Mesenchymal stem cell (in vitro differentiated cells and primary cell): ENCODE data around the gene BSND.

Experiments used
- DNase-seq: peaks from one replicate; pipeline ENCODE4 v3.0.0-alpha.2; 2013
- H2AFZ ChIP-seq: one replicate; pipeline ENCODE4 v1.6.1; 2013; ENCODE audit warnings: low read depth, mild to moderate bottlenecking, control low read depth, inconsistent platforms, low read length, moderate library complexity
- H2AK5ac ChIP-seq: 2 replicates; pipeline ENCODE4 v1.6.1; 2013; ENCODE audit warnings: low read length, moderate library complexity, mild to moderate bottlenecking, inconsistent platforms; ENCODE audit not compliant: severe bottlenecking
- H2BK120ac ChIP-seq: one replicate; pipeline ENCODE4 v1.6.1; 2013; ENCODE audit warnings: low read depth, mild to moderate bottlenecking, inconsistent platforms, low read length, moderate library complexity
- H2BK12ac ChIP-seq, 2 experiments: one replicate each; pipeline ENCODE4 v1.6.1; 2013; ENCODE audit warnings: inconsistent platforms in 2 of 2, low read length in 2 of 2, mild to moderate bottlenecking in 2 of 2, moderate library complexity in 2 of 2, control low read depth in 1 of 2
- H2BK15ac ChIP-seq: one replicate; pipeline ENCODE4 v1.6.1; 2013; ENCODE audit warnings: mild to moderate bottlenecking, low read depth, inconsistent platforms; ENCODE audit not compliant: poor library complexity, severe bottlenecking
- H2BK5ac ChIP-seq: 2 replicates; pipeline ENCODE4 v1.6.1; 2013; ENCODE audit warnings: low read depth, mild to moderate bottlenecking, low read length, control low read depth, inconsistent platforms; ENCODE audit not compliant: poor library complexity, severe bottlenecking
- H3K14ac ChIP-seq, 2 experiments: one replicate each; pipeline ENCODE4 v1.6.1; 2013; ENCODE audit warnings: inconsistent platforms in 2 of 2, low read length in 2 of 2, control low read depth in 1 of 2, mild to moderate bottlenecking in 1 of 2, moderate library complexity in 1 of 2
- H3K18ac ChIP-seq, 2 experiments: one replicate each; pipeline ENCODE4 v1.6.1; 2013; ENCODE audit warnings: inconsistent platforms in 2 of 2, low read length in 2 of 2, control low read depth in 1 of 2, low read depth in 1 of 2, mild to moderate bottlenecking in 1 of 2
- H3K23ac ChIP-seq, 2 experiments: one replicate each; pipeline ENCODE4 v1.6.1; 2013; ENCODE audit warnings: inconsistent platforms in 2 of 2, low read length in 2 of 2, mild to moderate bottlenecking in 2 of 2, moderate library complexity in 2 of 2, control low read depth in 1 of 2
- H3K27ac ChIP-seq: 2 replicates; pipeline ENCODE4 v1.5.1; 2013; ENCODE audit warnings: mild to moderate bottlenecking, moderate library complexity, low read length, control low read depth, inconsistent platforms; ENCODE audit not compliant: poor library complexity, severe bottlenecking
- H3K27me3 ChIP-seq, 2 experiments: 2 replicates each; pipeline versions ENCODE4 v1.6.1 to v1.7.0; 2013; ENCODE audit warnings: low read length in 2 of 2, mild to moderate bottlenecking in 2 of 2, moderate library complexity in 2 of 2, control low read depth in 1 of 2, inconsistent platforms in 1 of 2; ENCODE audit not compliant: control insufficient read depth in 1 of 2, insufficient read depth in 1 of 2
- H3K36me3 ChIP-seq, 2 experiments: 2 replicates each; pipeline versions ENCODE4 v1.6.1 to v1.7.0; 2013; ENCODE audit warnings: low read length in 2 of 2, control low read depth in 1 of 2, inconsistent platforms in 1 of 2, low read depth in 1 of 2, mild to moderate bottlenecking in 1 of 2; ENCODE audit not compliant: insufficient read depth in 2 of 2, control insufficient read depth in 1 of 2
- H3K4ac ChIP-seq, 2 experiments: one replicate each; pipeline ENCODE4 v1.6.1; 2013; ENCODE audit warnings: inconsistent platforms in 2 of 2, low read length in 2 of 2, mild to moderate bottlenecking in 2 of 2, moderate library complexity in 2 of 2, control low read depth in 1 of 2, low read depth in 1 of 2
- H3K4me1 ChIP-seq: 2 replicates; pipeline ENCODE4 v1.6.1; 2013; ENCODE audit warnings: low read depth, low read length, control low read depth; ENCODE audit not compliant: control insufficient read depth, insufficient read depth
- H3K4me2 ChIP-seq: 2 replicates; pipeline ENCODE4 v1.6.1; 2013; ENCODE audit warnings: low read length, mild to moderate bottlenecking, inconsistent platforms; ENCODE audit not compliant: poor library complexity, severe bottlenecking
- H3K4me3 ChIP-seq, 2 experiments: 2 replicates each; pipeline versions ENCODE4 v1.5.1 to v1.7.0; 2013; ENCODE audit warnings: low read length in 2 of 2, mild to moderate bottlenecking in 2 of 2, control low read depth in 1 of 2, low read depth in 1 of 2; ENCODE audit not compliant: insufficient read depth in 1 of 2
- H3K79me1 ChIP-seq: replicated peaks from 2 replicates; pipeline ENCODE4 v1.6.1; 2013; ENCODE audit warnings: mild to moderate bottlenecking, control low read depth, low read length, inconsistent platforms; ENCODE audit not compliant: poor library complexity, severe bottlenecking
- H3K9ac ChIP-seq: 2 replicates; pipeline ENCODE4 v1.7.0; 2013; ENCODE audit warnings: mild to moderate bottlenecking, low read length, moderate library complexity
- H3K9me3 ChIP-seq: 2 replicates; pipeline ENCODE4 v1.7.0; 2013; ENCODE audit warnings: mild to moderate bottlenecking, low read length; ENCODE audit not compliant: control insufficient read depth
- H4K8ac ChIP-seq: one replicate; pipeline ENCODE4 v1.6.1; 2013; ENCODE audit warnings: inconsistent platforms, mild to moderate bottlenecking, low read length, moderate library complexity
- H4K91ac ChIP-seq: one replicate; pipeline ENCODE4 v1.6.1; 2013; ENCODE audit warnings: mild to moderate bottlenecking, low read length, inconsistent platforms
- WGBS: methylation state at CpG from one replicate; pipeline ENCODE4 v1.1.7; 2013; ENCODE audit warnings: mixed read lengths; 5-methylcytosine and 5-hydroxymethylcytosine counted together

Gene BSND

GRCh38 chr1:55057270-55057955 lies 58.7 kb downstream of the BSND start:
- no peak overlapping the region for H3K4me2 ChIP-seq
- no peak overlapping the region for H2BK15ac ChIP-seq
- peaks cover 9% of the 10 kb centered on the region for H3K4me1 ChIP-seq
- peaks cover 0 to 7% of the 10 kb centered on the region in 2 experiments for H3K27me3 ChIP-seq
- DNase-seq: no peak
- H2BK5ac ChIP-seq: no peak overlapping the region
- WGBS: 90% methylated on average over 12 of the region's 15 CpGs
- no peak overlapping the region for H3K4me3 ChIP-seq
- H2AFZ ChIP-seq: no peak overlapping the region
- H4K91ac ChIP-seq: no peak overlapping the region
- no peak overlapping the region for H3K18ac ChIP-seq
- H3K27ac ChIP-seq: no peak overlapping the region
- H2BK120ac ChIP-seq: no peak overlapping the region
- no peaks in the 10 kb centered on the region for H3K9me3 ChIP-seq
- H3K4ac ChIP-seq: no peak overlapping the region
- no peak overlapping the region for H3K23ac ChIP-seq
- peak overlapping the region in 1 of 2 experiments; percentile 48 for H3K14ac ChIP-seq
- H2BK12ac ChIP-seq: no peak overlapping the region
- H4K8ac ChIP-seq: no peak overlapping the region
- no peak overlapping the region for H2AK5ac ChIP-seq
- H3K36me3 ChIP-seq: no peaks in the 10 kb centered on the region
- no peaks in the 10 kb centered on the region for H3K79me1 ChIP-seq
- H3K9ac ChIP-seq: no peak overlapping the region

- Histone ChIP-seq H3K18ac (no peak overlapping the region), H3K9ac (no peak overlapping the region), H4K8ac (no peak overlapping the region), H3K14ac (no peak overlapping the region), H2BK5ac (no peak overlapping the region), H3K36me3 (no peaks in the 10 kb centered on the region), H2BK15ac (no peak overlapping the region), H3K9me3 (no peaks in the 10 kb centered on the region), H2AFZ (no peak overlapping the region), H3K4me1 (peaks cover 12% of the 10 kb centered on the region), H2AK5ac (no peak overlapping the region), H3K4me2 (no peak overlapping the region), H2BK12ac (no peak overlapping the region), H3K79me1 (no peaks in the 10 kb centered on the region), H4K91ac (no peak overlapping the region), H3K23ac (no peak overlapping the region), H3K4me3 (no peak overlapping the region), H3K27me3 (peaks cover 0 to 7% of the 10 kb centered on the region in 2 experiments), H2BK120ac (no peak overlapping the region), H3K4ac (no peak overlapping the region), H3K27ac (no peak overlapping the region)
- DNase-seq: no peak
- 97% methylated on average over 5 of the region's 6 CpGs for WGBS
Measured at GRCh38 chr1:55057956-55058298, 59.2 kb downstream of the BSND start.

GRCh38 chr1:55059302-55060132 lies 60.8 kb downstream of the BSND start:
- H2BK12ac ChIP-seq: no peak overlapping the region
- peaks cover 0 to 7% of the 10 kb centered on the region in 2 experiments for H3K27me3 ChIP-seq
- H2BK15ac ChIP-seq: no peak overlapping the region
- no peak overlapping the region for H4K91ac ChIP-seq
- H3K9ac ChIP-seq: no peak overlapping the region
- no peak overlapping the region for H3K18ac ChIP-seq
- H2AFZ ChIP-seq: peak overlapping the region; percentile 15
- no peaks in the 10 kb centered on the region for H3K79me1 ChIP-seq
- H4K8ac ChIP-seq: no peak overlapping the region
- 86% methylated on average over 14 of the region's 14 CpGs for WGBS
- no peak overlapping the region for H3K14ac ChIP-seq
- DNase-seq: no peak
- H3K4me3 ChIP-seq: no peak overlapping the region
- H3K4ac ChIP-seq: no peak overlapping the region
- no peak overlapping the region for H2BK120ac ChIP-seq
- no peaks in the 10 kb centered on the region for H3K9me3 ChIP-seq
- H3K4me2 ChIP-seq: no peak overlapping the region
- H3K4me1 ChIP-seq: peaks cover 18% of the 10 kb centered on the region
- no peak overlapping the region for H2BK5ac ChIP-seq
- H3K23ac ChIP-seq: no peak overlapping the region
- H2AK5ac ChIP-seq: no peak overlapping the region
- peaks cover 0 to 5% of the 10 kb centered on the region in 2 experiments for H3K36me3 ChIP-seq
- H3K27ac ChIP-seq: no peak overlapping the region
